Stimulated activated CD4-positive, alpha-beta T cell treated with anti-CD3 and anti-CD28 coated beads, Interleukin-12 subunit alpha, Interleukin-12 subunit beta, amount 100 ng/mL, for 4 hours (primary cell): ENCODE data around the gene CSNK1G2.
A peak's percentile ranks its signal among the peaks of the same experiment; 100 is the strongest.

ENCODE experiments used
- DNase-seq: peaks from one replicate; pipeline ENCODE4 v3.0.0-alpha.2; 2020

Gene CSNK1G2

DNA sequence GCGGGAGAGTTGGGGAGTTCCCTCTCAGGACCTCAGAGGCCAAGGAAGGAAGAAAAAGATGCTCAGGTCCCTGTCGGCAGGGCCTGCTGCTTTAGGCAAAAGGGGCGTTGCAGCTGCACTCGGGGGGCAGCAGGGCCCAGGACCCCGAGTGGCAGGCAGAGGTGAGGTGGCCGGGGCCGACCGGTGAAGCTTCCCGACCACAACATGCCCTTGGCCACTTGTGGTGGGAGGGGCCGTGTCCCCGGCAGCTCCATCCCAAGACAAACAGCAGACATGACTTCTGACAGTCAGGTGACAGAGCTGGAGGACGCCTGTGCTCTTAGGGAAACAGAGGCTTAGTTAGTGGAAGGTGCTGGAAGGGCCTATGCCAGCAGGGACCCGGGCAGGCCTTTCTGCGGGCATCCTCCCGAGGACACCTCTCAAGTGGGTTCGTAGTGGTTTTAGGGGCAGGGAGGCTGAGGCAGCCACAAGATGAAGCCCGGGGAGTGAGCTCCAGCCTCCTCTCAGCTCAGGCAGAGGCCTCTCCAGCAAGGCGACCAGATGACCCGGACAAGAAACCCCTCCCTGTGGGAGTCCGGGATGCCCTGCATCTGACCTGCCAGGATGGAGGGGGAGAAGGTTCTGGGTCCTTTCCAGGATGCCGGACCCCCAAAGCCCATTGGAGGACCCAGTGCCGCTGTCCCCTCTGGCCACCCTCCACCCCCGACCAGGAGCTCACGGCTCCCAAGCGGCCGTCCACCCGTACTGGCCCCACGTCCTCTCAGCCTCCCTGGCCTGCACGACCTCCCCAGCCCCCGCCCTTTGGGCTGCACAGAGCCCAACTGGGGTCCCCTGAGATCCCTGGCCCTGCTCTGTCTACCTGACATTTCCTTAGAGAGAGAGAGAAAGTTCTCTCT, 50.3 kb downstream of the CSNK1G2 start:
- DNase-seq, result no peak

DNA sequence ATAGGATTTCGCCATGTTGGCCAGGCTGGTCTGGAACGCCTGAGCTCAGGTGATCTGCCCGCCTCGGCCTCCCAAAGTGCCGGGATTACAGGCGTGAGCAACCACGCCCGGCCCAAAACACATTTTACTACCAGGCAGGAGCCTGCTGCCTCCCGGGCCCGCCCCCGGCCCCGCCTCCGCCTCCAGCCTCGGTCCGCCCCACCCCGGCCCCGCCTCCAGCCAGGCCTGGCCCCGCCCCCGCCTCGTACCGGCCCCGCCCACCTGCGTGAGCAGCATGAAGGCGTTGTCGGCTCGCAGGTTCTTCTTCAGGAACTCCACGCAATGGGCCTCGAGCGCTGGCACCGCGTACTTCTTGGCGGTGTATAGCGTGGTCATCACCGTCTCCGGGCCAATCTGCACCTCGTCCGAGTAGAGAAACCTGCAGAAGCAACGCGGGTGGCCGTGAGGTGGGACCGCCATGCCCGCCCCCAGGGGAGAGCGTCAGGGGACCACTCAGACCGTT, 51.8 kb downstream of the CSNK1G2 start:
- peak; percentile 31 for DNase-seq

DNA sequence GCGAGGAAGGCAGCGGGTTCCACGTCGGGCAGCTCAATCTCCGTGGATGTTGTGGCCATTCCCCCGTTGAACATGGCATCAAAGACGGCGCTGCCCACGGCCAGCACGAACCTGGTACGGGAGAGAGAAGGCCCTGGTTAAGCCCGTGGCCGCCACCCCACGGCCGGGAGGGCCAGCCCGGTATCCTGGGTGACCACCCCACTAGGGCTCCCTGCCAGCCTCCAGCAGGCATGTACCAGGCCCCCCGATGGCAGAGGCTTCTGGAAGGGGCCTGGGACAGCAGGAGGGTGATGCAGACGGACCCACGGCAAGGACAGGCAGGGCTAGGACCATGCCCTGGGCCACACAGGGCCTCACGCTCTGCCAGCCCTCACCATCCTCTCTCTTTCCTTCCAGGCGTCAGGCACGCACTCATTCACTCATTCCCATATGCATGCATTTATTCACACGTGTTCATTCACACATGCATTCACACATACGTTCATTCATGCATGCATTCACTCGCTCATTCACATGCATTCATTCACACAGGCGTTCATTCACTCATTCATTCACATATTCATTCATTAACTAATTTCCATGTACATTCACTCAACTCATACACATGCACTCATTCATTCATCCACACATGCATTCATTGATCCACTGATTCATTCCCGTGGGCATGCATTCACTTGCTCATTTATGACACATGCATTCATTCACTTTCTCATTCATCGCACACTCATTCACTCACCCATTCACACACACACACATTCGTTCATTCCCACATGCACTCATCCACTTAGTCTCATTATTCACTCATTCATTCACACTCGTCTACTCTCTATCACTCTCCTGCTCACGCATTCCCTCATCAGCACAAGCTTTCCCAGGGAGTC, 56.6 kb downstream of the CSNK1G2 start:
- no peak for DNase-seq

DNA sequence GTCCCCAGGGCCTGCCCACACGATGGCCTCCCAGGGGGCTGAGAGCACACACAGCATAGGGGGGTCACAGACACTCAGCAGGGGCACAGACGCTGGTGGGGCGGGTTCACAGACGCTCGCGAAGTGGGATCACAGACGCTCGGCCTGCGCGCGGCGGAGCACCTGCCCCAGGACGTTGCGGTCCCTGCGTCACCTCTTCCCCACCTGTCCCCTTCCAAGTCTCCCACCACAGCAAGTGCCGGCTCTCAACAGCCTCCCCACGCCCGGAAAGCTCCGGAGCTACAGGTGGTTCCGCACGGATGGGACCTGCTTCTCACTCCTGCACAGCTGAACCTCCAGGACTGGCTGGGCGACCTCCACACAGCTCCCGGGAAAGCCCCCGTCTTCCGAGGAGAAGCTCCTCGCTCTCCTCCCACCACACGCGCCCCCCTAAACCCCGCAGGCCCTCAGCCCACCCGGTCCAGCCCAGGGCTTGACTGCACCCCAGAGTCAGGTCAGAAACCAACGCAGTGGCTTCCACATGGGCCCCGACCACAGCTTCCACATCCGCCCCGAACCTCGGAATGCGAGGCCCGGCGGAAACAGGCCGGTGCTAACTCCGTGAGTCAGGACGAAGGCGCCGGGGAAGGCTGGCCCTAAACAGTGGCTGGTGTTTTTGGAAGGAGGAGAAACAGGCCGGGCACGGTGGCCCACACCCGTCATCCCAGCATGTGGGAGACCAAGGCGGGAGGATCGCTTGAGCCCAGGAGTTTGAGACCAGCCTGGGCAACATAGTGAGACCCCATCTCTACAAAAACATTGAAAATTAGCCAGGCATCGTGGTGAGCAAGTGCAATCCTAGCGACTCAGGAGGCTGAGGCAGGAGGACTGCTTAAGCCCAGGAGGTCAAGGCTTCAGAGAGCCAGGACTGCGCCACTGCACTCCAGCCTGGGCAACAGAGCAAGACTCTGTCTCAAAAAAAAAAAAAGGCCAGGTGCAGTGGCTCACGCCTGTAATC, 58.0 kb downstream of the CSNK1G2 start:
- no peak for DNase-seq

DNA sequence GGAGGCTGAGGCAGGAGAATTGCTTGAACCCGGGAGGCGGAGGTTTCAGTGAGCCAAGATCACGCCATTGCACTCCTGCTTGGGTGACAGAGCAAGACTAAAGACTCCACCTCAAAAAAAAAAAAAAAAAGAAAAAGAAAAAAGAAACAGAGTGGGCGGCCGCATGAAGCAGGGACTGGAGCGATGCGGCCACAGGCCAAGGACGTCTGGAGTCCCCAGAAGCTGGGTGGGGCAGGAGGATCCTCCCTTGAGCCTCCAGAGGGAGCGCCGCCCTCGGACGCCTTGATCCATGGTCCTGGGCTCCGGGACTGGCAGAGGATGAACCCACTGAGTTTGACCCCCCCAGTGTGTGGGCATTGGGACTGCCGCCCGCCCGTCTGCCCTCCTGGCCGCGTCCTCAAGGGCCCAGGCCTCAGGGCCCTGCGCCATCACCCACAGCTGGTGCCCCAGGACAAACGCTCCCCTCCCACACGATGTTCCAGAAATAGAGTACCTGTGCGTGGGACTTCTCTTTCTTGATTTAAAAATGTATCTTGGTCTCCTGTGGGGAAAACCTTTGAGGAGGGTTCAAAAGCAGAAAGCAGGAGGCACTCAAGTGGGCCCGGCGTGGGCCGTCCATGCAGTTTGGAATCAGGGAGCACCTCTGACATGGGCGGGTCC, 59.0 kb downstream of the CSNK1G2 start:
- DNase-seq, result no peak

GRCh38 chr19:2003874-2004273, 62.9 kb downstream of the CSNK1G2 start:
- no peak for DNase-seq

DNA sequence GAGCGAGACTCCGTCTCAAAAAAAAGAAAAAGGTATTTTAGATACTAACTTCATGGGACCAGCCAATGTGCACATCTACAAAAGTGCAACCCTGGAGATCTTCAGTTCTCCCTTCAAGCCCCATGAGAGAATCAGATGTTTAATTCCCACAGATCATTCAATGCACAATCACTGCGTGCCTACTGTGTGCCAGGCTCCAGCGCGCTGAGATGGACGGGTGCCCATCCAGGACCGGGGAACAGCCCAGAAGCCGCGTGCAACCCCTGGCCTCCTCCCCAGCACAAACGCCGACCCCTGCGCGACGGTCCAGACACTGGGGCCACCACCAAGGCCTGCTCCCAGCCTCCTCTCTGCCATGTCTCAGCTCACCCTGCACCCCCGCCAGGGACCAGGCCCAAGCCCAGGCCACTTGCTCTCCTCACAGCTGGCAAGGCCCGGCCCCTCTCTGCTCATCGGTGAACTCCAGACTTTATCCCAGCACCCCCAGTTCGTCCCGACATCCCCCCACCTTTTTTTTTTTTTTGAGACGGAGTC, 69.2 kb downstream of the CSNK1G2 start:
- DNase-seq, result no peak

DNA sequence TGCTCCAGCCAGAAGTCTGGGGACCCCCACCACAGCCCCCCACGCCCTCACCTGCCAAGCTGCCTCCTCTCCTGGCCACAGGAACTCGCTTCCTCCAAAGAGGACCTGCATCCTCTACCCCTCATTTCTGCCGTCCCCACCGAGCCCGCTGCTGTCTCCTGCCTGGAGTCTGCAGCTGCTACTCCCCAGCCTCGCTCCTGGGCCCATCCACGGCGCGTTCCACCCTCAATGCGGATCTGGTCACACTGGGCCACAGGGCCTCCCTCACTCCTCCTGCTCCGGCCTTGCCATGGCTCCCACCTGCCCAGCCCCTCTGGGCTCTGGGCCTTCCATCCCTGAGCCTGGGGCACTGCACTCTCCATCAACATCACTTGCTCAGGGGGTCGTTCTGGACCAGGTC, 70.2 kb downstream of the CSNK1G2 start:
- no peak for DNase-seq

- no peak for DNase-seq
Observed at GRCh38 chr19:2012941-2013682, 72.1 kb downstream of the CSNK1G2 start.

DNA sequence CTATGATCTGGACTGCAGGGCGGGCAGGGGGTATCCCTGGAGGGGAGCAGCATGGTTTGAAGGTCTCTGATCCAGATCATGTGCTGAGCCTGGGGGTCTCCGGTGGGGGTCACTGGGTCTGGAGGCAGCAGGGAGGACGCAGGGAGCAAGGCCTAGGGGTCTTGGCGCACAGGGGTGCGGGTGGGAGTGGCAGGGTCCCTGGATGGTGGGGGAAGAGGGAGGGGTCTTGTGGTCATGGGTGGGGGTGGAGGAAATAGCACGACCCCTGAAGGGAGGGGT, 72.7 kb downstream of the CSNK1G2 start:
- no peak for DNase-seq

DNA sequence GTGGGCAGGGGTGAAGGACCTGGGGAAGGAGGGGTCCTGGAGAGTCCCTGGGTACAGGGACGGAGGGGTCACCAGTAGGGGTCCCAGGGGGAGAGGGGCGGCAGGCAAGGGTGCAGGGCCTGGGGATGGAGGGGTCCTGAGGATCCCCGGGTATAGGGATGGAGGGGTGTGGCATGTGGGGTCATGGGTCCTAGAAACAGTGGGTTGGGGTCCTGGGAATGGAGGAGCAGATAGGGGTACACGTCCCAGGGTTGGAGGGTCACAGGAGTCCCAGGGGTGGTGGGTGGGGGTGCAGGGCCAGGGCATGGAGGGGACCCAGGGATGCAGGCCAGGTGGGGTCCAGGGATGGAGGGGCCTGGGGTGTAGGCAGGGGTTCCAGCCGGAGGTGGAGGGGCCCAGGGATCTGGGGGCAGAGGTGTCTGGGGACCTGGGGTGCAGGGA, 73.2 kb downstream of the CSNK1G2 start:
- no peak for DNase-seq

GRCh38 chr19:2014731-2015607, 74.0 kb downstream of the CSNK1G2 start:
- peak; percentile 18 for DNase-seq

DNA sequence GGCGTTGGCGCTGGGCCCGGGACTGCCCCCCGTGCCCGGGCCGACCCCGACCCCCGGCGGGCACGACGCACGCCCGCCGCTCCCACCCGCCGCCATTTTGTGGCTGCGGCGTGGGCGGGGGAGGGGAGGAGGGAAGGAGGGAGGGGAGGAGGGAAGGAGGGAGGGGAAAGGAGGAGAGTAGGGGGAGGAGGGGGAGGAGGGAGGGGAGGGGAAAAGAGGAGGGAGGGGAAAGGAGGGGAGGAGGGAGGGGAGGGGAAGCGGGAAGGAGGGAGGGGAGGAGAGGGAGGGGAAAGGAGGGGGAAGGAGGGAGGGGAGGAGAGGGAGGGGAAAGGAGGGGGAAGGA, 74.6 kb downstream of the CSNK1G2 start, which contains the start of gene BTBD2:
TSS of gene BTBD2 (minus strand) at position 107 of the 343 bp plus-strand sequence. CDS start at position 96, 11 bp downstream.
- peak; percentile 64 for DNase-seq

- peak; percentile 28 for DNase-seq
Observed at GRCh38 chr19:2016041-2016807, 75.3 kb downstream of the CSNK1G2 start.

GRCh38 chr19:2018752-2019151, 77.8 kb downstream of the CSNK1G2 start:
- DNase-seq, result no peak

DNA sequence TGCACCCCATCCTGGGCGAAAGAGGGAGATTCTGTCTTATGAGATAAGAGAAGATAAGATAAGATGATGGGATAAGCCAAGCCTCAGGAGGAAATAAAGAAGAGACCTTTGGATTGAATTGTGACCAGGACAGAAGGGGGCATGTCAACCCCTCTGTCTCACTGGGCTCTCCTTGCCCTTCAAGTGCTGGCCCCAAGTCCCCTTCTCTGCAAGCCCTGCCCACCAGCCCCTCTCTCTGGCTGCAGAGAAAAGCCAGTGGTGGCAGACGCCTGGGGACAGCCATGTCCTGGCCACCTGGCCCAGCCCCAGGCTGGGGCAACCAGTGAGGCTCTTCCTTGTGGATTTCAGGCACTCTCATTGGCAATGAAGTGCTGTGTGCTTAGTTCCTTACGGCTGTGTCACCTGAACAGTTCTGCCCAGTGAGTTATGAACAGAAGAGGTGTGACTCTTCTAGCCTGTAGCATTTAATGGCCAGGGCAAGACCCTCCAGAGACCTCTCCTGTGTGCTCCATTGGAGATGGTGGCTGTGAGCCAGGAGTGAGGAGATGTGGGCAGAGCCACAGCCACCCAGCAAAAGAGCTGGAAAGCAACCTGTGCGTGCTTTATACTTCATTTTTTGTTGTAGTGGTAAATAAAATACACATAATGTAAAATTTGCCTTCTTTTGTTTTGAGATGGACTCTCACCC, 80.6 kb downstream of the CSNK1G2 start:
- no peak for DNase-seq

- DNase-seq, result no peak
Observed at GRCh38 chr19:2022289-2022688, 81.3 kb downstream of the CSNK1G2 start.

GRCh38 chr19:2026770-2027169, 85.8 kb downstream of the CSNK1G2 start:
- no peak for DNase-seq
